Gastroesophageal sphincter (tissue), 4 donors: ENCODE measurements around the gene FUT8. TPM values are rescaled to one million over a fixed set of nuclear protein-coding genes. Genes with fewer than 3 reads are reported as not detected.

Experiments
- ATAC-seq: fragments of 150-250 bp; one replicate; pipeline ENCODE4 v1.9.1; 2016; ENCODE audit warnings: mild to moderate bottlenecking, moderate library complexity
- H3K27ac ChIP-seq, 4 donors: fragments of 200-600 bp; sonication (generic) in 3 of 4; 1 replicate in 3 of 4; 2 replicates in 1 of 4; pipeline ENCODE4 v1.5.1; 2016 to 2019
- H3K27me3 ChIP-seq: fragments of 200-600 bp; sonication (generic); one replicate; pipeline ENCODE4 v1.5.1; 2019
- H3K36me3 ChIP-seq, 2 donors: fragments of 200-600 bp; sonication (generic); one replicate each; pipeline ENCODE4 v1.5.1; 2019; ENCODE audit warnings: control low read depth in 1 of 2
- H3K4me1 ChIP-seq, 3 donors: fragments of 200-600 bp; sonication (generic); 1 replicate in 2 of 3; 2 replicates in 1 of 3; pipeline ENCODE4 v1.5.1; 2016 to 2019; ENCODE audit warnings: control low read depth in 2 of 3
- H3K4me3 ChIP-seq, 2 donors: fragments of 200-600 bp; sonication (generic); one replicate each; pipeline ENCODE4 v1.5.1; 2019; ENCODE audit warnings: mild to moderate bottlenecking in 1 of 2, moderate library complexity in 1 of 2
- H3K9me3 ChIP-seq, 3 donors: fragments of 200-600 bp; sonication (generic); one replicate each; pipeline ENCODE4 v1.5.1; 2017 to 2019; ENCODE audit warnings: control low read depth in 2 of 3
- EP300 ChIP-seq: sonication (generic); formaldehyde crosslinking; IDR thresholded peaks from one replicate; pipeline ENCODE4 v1.6.1; 2017; ENCODE audit warnings: antibody characterized with exemption, mild to moderate bottlenecking
- POLR2A ChIP-seq, 2 donors: fragments of 450-650 bp; IDR thresholded peaks; one replicate each; pipeline ENCODE4 v1.6.1; 2017; ENCODE audit warnings: antibody characterized with exemption in 2 of 2, mild to moderate bottlenecking in 2 of 2, moderate library complexity in 1 of 2
- POLR2AphosphoS5 ChIP-seq: sonication (generic); formaldehyde crosslinking; IDR thresholded peaks from one replicate; pipeline ENCODE4 v1.6.1; 2017; ENCODE audit warnings: antibody characterized with exemption
- WGBS, 2 donors: methylation state at CpG; one replicate each; pipeline ENCODE4 v1.1.5; 2018; ENCODE audit warnings: low coverage in 1 of 2; 5-methylcytosine and 5-hydroxymethylcytosine counted together
- total RNA-seq, 4 donors: library from RNA; depleted of rRNA; stranded (reverse); fragments of >200 nt; gene quantifications; one replicate each; pipeline ENCODE4 v1.1.0, GENCODE V29; 2016
- TF ChIP-seq, protein P1 (sequence below), 4 experiments: fragments of 200-600 bp in 2 of 4; fragments of 450-650 bp in 2 of 4; sonication (generic) in 1 of 4; IDR thresholded peaks; one replicate each; pipeline ENCODE4 v1.5.1; 2017 to 2019; ENCODE audit warnings: antibody characterized with exemption in 4 of 4, mild to moderate bottlenecking in 2 of 4, moderate library complexity in 2 of 4

The FUT8 gene
- total RNA-seq, 4 donors from 2014 or later = 16.9 to 35.2 (median 30.8) TPM

DNA sequence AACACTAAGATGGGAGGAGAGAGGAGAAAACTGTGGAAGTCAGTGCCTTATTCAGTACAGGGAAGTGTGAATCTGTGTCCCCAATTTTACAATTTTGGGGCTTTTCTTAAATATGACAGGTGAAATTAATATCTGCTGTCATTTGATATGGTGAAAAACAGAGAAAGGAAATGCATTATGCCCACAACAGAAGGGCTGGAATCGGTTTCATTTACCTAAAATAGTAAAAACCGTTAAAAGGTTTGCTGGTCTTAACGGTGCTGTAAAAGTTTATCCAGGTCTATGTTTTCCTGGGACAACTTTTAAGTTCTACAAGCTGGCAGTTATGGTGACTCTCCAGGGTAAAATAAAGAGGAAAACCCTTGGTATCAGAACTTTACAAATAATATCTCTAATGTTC is 310.8 kb downstream of the FUT8 start:
- TF ChIP-seq EP300 (no peak), POLR2AphosphoS5 (no peak), POLR2A (IDR thresholded peaks at IDR 0.05) (no peak)
- TF ChIP-seq, protein P1, sequence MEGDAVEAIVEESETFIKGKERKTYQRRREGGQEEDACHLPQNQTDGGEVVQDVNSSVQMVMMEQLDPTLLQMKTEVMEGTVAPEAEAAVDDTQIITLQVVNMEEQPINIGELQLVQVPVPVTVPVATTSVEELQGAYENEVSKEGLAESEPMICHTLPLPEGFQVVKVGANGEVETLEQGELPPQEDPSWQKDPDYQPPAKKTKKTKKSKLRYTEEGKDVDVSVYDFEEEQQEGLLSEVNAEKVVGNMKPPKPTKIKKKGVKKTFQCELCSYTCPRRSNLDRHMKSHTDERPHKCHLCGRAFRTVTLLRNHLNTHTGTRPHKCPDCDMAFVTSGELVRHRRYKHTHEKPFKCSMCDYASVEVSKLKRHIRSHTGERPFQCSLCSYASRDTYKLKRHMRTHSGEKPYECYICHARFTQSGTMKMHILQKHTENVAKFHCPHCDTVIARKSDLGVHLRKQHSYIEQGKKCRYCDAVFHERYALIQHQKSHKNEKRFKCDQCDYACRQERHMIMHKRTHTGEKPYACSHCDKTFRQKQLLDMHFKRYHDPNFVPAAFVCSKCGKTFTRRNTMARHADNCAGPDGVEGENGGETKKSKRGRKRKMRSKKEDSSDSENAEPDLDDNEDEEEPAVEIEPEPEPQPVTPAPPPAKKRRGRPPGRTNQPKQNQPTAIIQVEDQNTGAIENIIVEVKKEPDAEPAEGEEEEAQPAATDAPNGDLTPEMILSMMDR (IDR thresholded peaks at IDR 0.05) = no peak
- Histone ChIP-seq H3K27ac (no peak overlapping the region), H3K9me3 (peaks cover 0 to 8% (median 0%) of the 10 kb centered on the region in 3 donors), H3K4me1 (no peaks in the 10 kb centered on the region), H3K27me3 (no peaks in the 10 kb centered on the region), H3K4me3 (no peak overlapping the region), H3K36me3 (peaks cover 0 to 29% of the 10 kb centered on the region in 2 donors)
- no peak for ATAC-seq
- WGBS, 2 donors = 88 to 92% methylated on average over 3 of the region's 3 CpGs

DNA sequence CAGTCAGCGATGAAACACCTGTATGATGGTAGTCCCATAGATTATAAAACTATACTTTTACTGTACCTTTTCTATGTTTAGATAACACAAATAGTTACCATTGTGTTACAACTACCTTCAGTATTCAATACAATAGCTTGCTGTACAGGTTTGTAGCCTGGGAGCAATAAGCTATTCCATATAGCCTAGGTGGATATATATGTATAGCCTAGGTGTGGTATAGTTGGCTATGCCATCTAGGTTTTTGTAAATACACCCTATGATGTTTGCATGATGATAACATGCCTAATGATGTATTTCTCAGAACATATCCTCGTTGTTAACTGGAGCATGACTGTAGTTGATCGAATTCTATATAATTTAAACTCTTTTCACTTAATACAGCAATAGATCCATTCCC is 316.1 kb downstream of the FUT8 start:
- ATAC-seq = no peak
- Histone ChIP-seq H3K36me3 (peaks cover 0 to 47% of the 10 kb centered on the region in 2 donors), H3K4me3 (no peak overlapping the region), H3K9me3 (peaks cover 0 to 8% (median 0%) of the 10 kb centered on the region in 3 donors), H3K27me3 (no peaks in the 10 kb centered on the region), H3K4me1 (no peaks in the 10 kb centered on the region), H3K27ac (no peak overlapping the region)
- WGBS, 2 donors = 98 to 100% methylated on average over 1 to 3 of the region's 3 CpGs
- TF ChIP-seq, protein P1 (IDR thresholded peaks at IDR 0.05) = no peak
- TF ChIP-seq POLR2A (IDR thresholded peaks at IDR 0.05) = no peak
- no peak for TF ChIP-seq POLR2AphosphoS5
- TF ChIP-seq EP300 = no peak

DNA sequence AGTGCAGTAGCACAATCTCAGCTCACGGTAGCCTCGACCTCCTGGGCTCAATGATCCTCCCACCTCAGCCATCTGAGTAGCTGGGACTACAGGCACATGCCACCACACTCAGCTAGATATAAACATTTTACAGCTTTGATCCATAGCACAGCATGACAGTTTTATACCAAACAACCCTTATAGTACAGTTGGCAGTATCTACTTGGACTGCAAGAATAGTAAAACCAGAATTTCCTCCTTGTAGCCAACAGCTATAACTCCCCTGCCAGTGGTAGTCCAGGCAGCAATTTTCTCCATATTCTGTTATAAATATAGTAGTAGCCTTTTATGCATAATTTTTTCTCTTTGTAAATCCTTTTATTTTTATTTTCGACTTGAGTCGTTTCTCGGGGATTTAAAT is 317.0 kb downstream of the FUT8 start:
- no peak for ATAC-seq
- Histone ChIP-seq H3K9me3 (peaks cover 0 to 8% (median 0%) of the 10 kb centered on the region in 3 donors), H3K4me3 (no peak overlapping the region), H3K27ac (no peak overlapping the region), H3K36me3 (peaks cover 0 to 43% of the 10 kb centered on the region in 2 donors), H3K4me1 (no peaks in the 10 kb centered on the region), H3K27me3 (no peaks in the 10 kb centered on the region)
- 89 to 94% methylated on average over 3 to 5 of the region's 5 CpGs for WGBS, 2 donors
- TF ChIP-seq, protein P1 (IDR thresholded peaks at IDR 0.05) = no peak
- TF ChIP-seq POLR2AphosphoS5 = no peak
- TF ChIP-seq EP300 = no peak
- TF ChIP-seq POLR2A (IDR thresholded peaks at IDR 0.05) = no peak

DNA sequence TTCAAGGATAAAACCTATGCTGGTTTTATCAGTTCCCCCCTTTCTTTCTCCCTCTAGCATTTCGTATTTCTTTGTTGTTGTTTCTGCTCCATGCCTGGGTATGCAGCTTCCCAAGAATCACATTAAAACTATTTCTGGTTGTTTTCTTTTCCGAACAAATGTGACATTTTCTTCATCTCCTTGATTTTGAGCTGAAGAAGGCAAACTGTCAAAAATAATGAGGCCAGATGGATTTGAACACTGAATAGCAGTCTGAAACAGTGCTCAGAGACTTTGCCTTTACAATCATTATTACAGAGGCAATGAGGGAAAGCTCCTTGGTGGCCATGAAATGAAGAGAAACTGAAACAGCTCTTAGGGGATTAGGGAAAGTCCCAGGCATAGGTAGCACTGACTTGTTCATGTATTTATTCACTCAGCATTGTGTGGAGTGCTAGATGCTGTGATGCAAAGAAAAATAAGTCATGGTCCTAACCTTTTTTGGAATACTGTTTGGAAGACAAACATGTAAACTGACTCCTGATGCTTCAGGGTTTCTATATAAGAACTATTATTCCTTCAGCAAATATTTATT is 319.5 kb downstream of the FUT8 start:
- H3K27me3 ChIP-seq = no peaks in the 10 kb centered on the region
- no peak overlapping the region for H3K4me3 ChIP-seq
- H3K27ac ChIP-seq = no peak overlapping the region
- WGBS, 2 donors = 51% methylated on average over 2 of the region's 2 CpGs; no CpG with 5 or more reads in 1 of the 2 donors
- H3K36me3 ChIP-seq = peaks cover 0 to 33% of the 10 kb centered on the region in 2 donors
- H3K4me1 ChIP-seq = no peaks in the 10 kb centered on the region
- ATAC-seq = no peak
- H3K9me3 ChIP-seq = peaks cover 0 to 6% (median 0%) of the 10 kb centered on the region in 3 donors
- TF ChIP-seq POLR2A (IDR thresholded peaks at IDR 0.05) = no peak
- TF ChIP-seq EP300 = no peak
- TF ChIP-seq, protein P1 (IDR thresholded peaks at IDR 0.05) = no peak
- TF ChIP-seq POLR2AphosphoS5 = no peak

DNA sequence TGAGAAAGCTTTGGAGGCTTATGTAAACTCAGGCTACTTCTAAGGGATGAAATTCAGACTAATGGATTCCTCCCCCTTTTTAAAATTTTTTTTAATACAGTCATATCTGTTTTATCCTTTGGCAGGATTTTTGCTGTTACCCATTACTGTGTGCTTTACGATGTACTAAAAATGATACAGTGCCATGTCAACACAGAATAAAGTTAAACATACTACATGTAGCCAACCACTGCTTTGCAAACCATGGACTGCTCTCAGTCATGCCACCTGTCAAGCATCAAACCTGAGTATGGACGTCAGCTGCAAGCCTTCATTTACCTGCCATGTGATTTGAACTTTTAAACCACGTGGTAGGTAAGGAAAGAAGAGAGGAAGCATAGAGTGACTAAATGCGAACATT is 325.8 kb downstream of the FUT8 start:
- no peak for ATAC-seq
- no peak overlapping the region for H3K4me3 ChIP-seq
- H3K36me3 ChIP-seq = peaks cover 0 to 21% of the 10 kb centered on the region in 2 donors
- no peak overlapping the region for H3K27ac ChIP-seq
- WGBS, 2 donors = 50 to 60% methylated on average over 3 to 4 of the region's 4 CpGs
- H3K4me1 ChIP-seq = no peaks in the 10 kb centered on the region
- no peaks in the 10 kb centered on the region for H3K9me3 ChIP-seq
- no peak for TF ChIP-seq POLR2AphosphoS5
- no peak for TF ChIP-seq EP300
- no peak for TF ChIP-seq POLR2A (IDR thresholded peaks at IDR 0.05)
- TF ChIP-seq, protein P1 (IDR thresholded peaks at IDR 0.05) = no peak
- no peaks in the 10 kb centered on the region for H3K27me3 ChIP-seq
